Panc1 (cell line): ENCODE results near the gene CLMN. TPM values are rescaled to one million over a fixed set of nuclear protein-coding genes. Genes with fewer than 3 reads are reported as not detected.

Experiments used
- ATAC-seq: fragments of 200-7000 bp; cut with Tn5 transposase; 2 replicates; pipeline ENCODE4 v1.9.1; 2020; ENCODE audit warnings: mild to moderate bottlenecking, moderate library complexity
- BruUV-seq: library from RNA; stranded (reverse); fragments of 400-500 nt; replicated peaks from 2 replicates; lab custom pipeline; 2021; lab: Mats Ljungman, UMichigan
- CTCF ChIA-PET: fragments of 300-600 bp; sonication (Branson Sonifier 250); formaldehyde crosslinking; loops from one replicate; lab custom pipeline; 2022; ENCODE audit warnings: antibody characterized with exemption; lab: Charles Lee
- POLR2A ChIA-PET: fragments of 300-600 bp; sonication (Branson Sonifier 250); formaldehyde crosslinking; loops from one replicate; lab custom pipeline; 2022; ENCODE audit warnings: antibody characterized with exemption; lab: Charles Lee
- DNase-seq: peaks from one replicate; pipeline ENCODE4 v3.0.0-alpha.2; 2010; ENCODE audit warnings: low read depth, low spot score
- H3K27ac ChIP-seq: 2 replicates; pipeline ENCODE4 v1.5.1; 2011; ENCODE audit warnings: mild to moderate bottlenecking, low read length, inconsistent platforms
- H3K27me3 ChIP-seq: fragments of 200-500 bp; sonication (Bioruptor generic); 2 replicates; pipeline ENCODE4 v1.6.0; 2014; ENCODE audit warnings: low read length, inconsistent platforms; ENCODE audit not compliant: control insufficient read depth, insufficient read depth
- H3K36me3 ChIP-seq: fragments of 200-500 bp; sonication (Bioruptor generic); 2 replicates; pipeline ENCODE4 v1.5.1; 2014; ENCODE audit warnings: inconsistent platforms, mild to moderate bottlenecking, low read length, moderate library complexity; ENCODE audit not compliant: control insufficient read depth, insufficient read depth
- H3K4me1 ChIP-seq: 2 replicates; pipeline ENCODE4 v1.5.1; 2011; ENCODE audit warnings: inconsistent platforms, mild to moderate bottlenecking, low read length, moderate library complexity; ENCODE audit not compliant: control insufficient read depth, insufficient read depth
- H3K4me3 ChIP-seq, 2 experiments: 2 replicates each; pipeline ENCODE4 v1.5.1; 2011 to 2012; ENCODE audit warnings: low read depth in 2 of 2, low read length in 2 of 2, mild to moderate bottlenecking in 2 of 2, inconsistent platforms in 1 of 2, moderate library complexity in 1 of 2
- H3K9me3 ChIP-seq: fragments of 200-500 bp; sonication (Bioruptor generic); 2 replicates; pipeline ENCODE4 v1.5.1; 2014; ENCODE audit warnings: low read depth, mild to moderate bottlenecking, inconsistent platforms, low read length, moderate library complexity; ENCODE audit not compliant: control insufficient read depth, insufficient read depth
- POLR2AphosphoS5 ChIP-seq: IDR thresholded peaks from 2 replicates; pipeline ENCODE4 v1.6.1; 2012; ENCODE audit warnings: mild to moderate bottlenecking, low read depth, low read length, moderate library complexity
- SIN3A ChIP-seq: IDR thresholded peaks from 2 replicates; pipeline ENCODE4 v1.6.1; 2012; ENCODE audit warnings: low read depth, mild to moderate bottlenecking, low read length, moderate library complexity, borderline replicate concordance; ENCODE audit not compliant: insufficient read depth
- TCF7L2 ChIP-seq: IDR thresholded peaks from 2 replicates; pipeline ENCODE4 v1.6.1; 2011; ENCODE audit warnings: mild to moderate bottlenecking, low read depth, low read length, inconsistent platforms
- in situ Hi-C: cut with HindIII; loops from 2 replicates; pipeline ENCODE4 v1.10.0; 2016; ENCODE audit warnings: low sequenced_read_pairs, low pct_unique_long_range_greater_than_20kb
- intact Hi-C: fragments of 100-400 bp; cut with micrococcal nuclease; formaldehyde crosslinking; loops from one replicate; pipeline ENCODE4 v1.10.0; 2022; ENCODE audit not compliant: unreplicated experiment
- total RNA-seq: library from RNA; stranded (reverse); gene quantifications from one replicate; pipeline ENCODE4 v1.2.1, GENCODE V29; 2021; ENCODE audit not compliant: unreplicated experiment
- TF ChIP-seq, protein P1 (sequence below), 2 experiments: IDR thresholded peaks; 2 replicates each; pipeline ENCODE4 v1.6.1; 2011 to 2012; ENCODE audit warnings: low read depth in 2 of 2, control low read depth in 1 of 2, low read length in 1 of 2, mild to moderate bottlenecking in 1 of 2, moderate library complexity in 1 of 2; ENCODE audit not compliant: insufficient read depth in 1 of 2
- TF ChIP-seq, protein P2 (sequence below): fragments of 450-650 bp; IDR thresholded peaks from 2 replicates; pipeline ENCODE4 v1.5.1; 2017; ENCODE audit warnings: mild to moderate bottlenecking

Gene CLMN
- total RNA-seq, 1 experiment from 2014 or later = 34.9 TPM

DNA sequence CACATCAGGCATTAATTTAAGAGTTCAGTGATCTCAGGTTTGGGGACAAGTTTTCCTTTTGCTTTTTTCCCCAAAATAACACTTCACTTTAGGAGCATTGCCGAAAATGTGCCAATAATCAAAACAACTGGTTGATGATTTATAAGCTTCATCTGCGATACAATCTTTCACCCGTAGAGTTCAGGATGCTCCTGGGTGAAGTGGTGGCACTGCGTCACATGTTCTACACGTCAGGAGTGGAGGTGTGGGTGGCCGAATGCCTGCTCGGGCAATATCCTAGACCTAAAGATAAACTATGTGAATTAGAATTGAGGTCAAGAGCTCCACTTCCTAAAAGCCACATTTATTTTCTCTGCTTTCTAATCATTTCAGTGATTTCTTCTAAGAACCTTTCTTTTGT, 91.5 kb downstream of the CLMN start:
- no peak overlapping the region for H3K27ac ChIP-seq
- intact Hi-C loops = no loop called here
- in situ Hi-C loops = no loop called here
- BruUV-seq = no TSS peak
- POLR2A ChIA-PET = no interaction called here
- H3K36me3 ChIP-seq = no peaks in the 10 kb centered on the region
- no peak overlapping the region for H3K4me3 ChIP-seq
- H3K4me1 ChIP-seq = peaks cover 3% of the 10 kb centered on the region; the same call in 1 of the 2 replicates
- CTCF ChIA-PET = no interaction called here
- DNase-seq (no peak), ATAC-seq (no peak)
- no peaks in the 10 kb centered on the region for H3K27me3 ChIP-seq
- H3K9me3 ChIP-seq = no peaks in the 10 kb centered on the region
- TF ChIP-seq, protein P1, sequence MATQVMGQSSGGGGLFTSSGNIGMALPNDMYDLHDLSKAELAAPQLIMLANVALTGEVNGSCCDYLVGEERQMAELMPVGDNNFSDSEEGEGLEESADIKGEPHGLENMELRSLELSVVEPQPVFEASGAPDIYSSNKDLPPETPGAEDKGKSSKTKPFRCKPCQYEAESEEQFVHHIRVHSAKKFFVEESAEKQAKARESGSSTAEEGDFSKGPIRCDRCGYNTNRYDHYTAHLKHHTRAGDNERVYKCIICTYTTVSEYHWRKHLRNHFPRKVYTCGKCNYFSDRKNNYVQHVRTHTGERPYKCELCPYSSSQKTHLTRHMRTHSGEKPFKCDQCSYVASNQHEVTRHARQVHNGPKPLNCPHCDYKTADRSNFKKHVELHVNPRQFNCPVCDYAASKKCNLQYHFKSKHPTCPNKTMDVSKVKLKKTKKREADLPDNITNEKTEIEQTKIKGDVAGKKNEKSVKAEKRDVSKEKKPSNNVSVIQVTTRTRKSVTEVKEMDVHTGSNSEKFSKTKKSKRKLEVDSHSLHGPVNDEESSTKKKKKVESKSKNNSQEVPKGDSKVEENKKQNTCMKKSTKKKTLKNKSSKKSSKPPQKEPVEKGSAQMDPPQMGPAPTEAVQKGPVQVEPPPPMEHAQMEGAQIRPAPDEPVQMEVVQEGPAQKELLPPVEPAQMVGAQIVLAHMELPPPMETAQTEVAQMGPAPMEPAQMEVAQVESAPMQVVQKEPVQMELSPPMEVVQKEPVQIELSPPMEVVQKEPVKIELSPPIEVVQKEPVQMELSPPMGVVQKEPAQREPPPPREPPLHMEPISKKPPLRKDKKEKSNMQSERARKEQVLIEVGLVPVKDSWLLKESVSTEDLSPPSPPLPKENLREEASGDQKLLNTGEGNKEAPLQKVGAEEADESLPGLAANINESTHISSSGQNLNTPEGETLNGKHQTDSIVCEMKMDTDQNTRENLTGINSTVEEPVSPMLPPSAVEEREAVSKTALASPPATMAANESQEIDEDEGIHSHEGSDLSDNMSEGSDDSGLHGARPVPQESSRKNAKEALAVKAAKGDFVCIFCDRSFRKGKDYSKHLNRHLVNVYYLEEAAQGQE (IDR thresholded peaks at IDR 0.05; ENCODE audit: insufficient read depth in 1 of 2, low read depth in 2 of 2, low read length in 1 of 2) = no peak
- no peak for TF ChIP-seq TCF7L2
- no peak for TF ChIP-seq POLR2AphosphoS5
- no peak for TF ChIP-seq SIN3A

DNA sequence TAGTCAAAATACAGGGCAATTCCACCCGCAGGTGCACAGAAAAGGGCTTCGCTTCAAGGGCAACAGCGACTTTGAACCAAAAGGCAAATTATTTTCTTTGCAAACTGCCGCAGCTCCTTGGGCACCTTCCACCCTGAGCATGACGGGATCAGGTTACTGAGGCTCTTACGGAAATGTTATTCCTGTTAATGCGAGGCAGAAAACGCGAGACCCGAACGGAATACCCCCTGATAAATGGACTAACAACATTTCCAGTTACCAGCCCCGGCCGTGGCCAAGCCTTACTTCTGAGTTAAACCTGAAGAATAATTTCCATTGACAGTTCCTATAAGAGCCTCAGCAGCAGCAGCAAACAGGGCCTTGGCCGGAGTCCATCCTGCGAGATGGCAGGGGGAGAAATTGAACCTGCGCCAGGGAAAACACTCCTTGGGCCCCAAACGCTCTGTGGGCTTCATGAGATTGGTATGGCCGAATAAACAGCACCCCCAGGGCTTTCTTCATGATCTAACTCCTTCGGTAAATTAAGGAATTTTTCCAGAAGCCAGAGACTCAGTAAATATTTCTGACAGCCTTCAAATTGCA, 92.3 kb downstream of the CLMN start:
- H3K4me3 ChIP-seq = no peak overlapping the region
- intact Hi-C loops = no loop called here
- no TSS peak for BruUV-seq
- ChIA-PET POLR2A (no interaction called here), CTCF (no interaction called here)
- in situ Hi-C loops = no loop called here
- no peaks in the 10 kb centered on the region for H3K36me3 ChIP-seq
- H3K27ac ChIP-seq = no peak overlapping the region
- TF ChIP-seq, protein P2, sequence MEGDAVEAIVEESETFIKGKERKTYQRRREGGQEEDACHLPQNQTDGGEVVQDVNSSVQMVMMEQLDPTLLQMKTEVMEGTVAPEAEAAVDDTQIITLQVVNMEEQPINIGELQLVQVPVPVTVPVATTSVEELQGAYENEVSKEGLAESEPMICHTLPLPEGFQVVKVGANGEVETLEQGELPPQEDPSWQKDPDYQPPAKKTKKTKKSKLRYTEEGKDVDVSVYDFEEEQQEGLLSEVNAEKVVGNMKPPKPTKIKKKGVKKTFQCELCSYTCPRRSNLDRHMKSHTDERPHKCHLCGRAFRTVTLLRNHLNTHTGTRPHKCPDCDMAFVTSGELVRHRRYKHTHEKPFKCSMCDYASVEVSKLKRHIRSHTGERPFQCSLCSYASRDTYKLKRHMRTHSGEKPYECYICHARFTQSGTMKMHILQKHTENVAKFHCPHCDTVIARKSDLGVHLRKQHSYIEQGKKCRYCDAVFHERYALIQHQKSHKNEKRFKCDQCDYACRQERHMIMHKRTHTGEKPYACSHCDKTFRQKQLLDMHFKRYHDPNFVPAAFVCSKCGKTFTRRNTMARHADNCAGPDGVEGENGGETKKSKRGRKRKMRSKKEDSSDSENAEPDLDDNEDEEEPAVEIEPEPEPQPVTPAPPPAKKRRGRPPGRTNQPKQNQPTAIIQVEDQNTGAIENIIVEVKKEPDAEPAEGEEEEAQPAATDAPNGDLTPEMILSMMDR = no peak
- TF ChIP-seq TCF7L2 = no peak
- TF ChIP-seq POLR2AphosphoS5 = no peak
- TF ChIP-seq, protein P1 (IDR thresholded peaks at IDR 0.05; ENCODE audit: insufficient read depth in 1 of 2, low read depth in 2 of 2, low read length in 1 of 2) = no peak
- no peak for TF ChIP-seq SIN3A
- no peaks in the 10 kb centered on the region for H3K27me3 ChIP-seq
- H3K4me1 ChIP-seq = peaks cover 2% of the 10 kb centered on the region; the same call in 1 of the 2 replicates
- ATAC-seq = no peak
- H3K9me3 ChIP-seq = no peaks in the 10 kb centered on the region
- no peak for DNase-seq
